Inferior parietal cortex (tissue), 1 donor: Measurements from ENCODE around the gene SPATA20.

ENCODE experiments used
- DNase-seq: peaks from one replicate; pipeline ENCODE4 v3.0.0-alpha.2; 2016; ENCODE audit errors: extremely low spot score

SPATA20 gene

GRCh38 chr17:50577451-50577954 is 30.5 kb downstream of the SPATA20 start:
- DNase-seq = no peak

- DNase-seq = no peak
Measured at GRCh38 chr17:50578173-50578572, 31.2 kb downstream of the SPATA20 start.

DNA sequence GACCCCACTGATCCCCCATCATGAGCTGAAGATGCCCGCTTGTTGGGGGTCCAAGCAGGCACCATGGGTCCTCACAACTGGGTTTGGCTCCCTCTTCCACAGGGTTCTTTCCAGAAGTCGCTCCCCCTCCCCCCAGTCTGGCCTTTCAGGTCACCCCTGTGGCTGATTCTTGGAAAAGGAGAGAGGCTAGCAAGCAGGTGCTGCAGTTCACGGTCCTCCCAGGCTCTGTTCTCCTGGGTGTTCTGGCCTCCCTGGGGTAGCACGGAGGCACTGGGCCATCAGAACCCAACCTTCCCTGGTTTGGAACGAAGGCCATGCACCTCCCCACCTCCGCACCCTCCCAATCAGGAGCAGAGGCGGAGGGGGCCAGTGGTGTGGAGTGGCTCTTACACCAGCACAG is 32.4 kb downstream of the SPATA20 start:
- no peak for DNase-seq

DNA sequence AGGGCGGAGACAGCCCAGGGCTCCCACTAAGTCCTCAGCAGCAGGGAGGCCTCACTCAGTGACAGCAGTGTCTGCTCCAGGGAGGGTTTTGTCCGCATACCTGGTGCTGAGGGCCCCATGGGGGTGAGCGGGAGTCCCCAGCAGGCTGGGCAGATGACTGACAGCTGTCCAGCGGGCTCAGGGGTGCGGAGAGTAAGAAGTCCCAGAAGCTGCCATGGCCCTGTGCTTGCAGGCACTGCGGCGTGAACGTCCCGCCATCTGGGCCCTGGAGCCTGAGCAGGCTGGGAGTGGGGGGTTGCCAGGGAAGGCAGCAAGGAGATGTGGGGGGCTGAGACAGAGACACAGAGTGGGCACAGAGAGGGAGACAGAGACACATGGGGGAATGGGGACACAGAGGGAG is 33.7 kb downstream of the SPATA20 start:
- no peak for DNase-seq

- no peak for DNase-seq
Measured at GRCh38 chr17:50581316-50581715, 34.3 kb downstream of the SPATA20 start.

GRCh38 chr17:50582741-50583140 is 35.8 kb downstream of the SPATA20 start:
- DNase-seq = no peak

GRCh38 chr17:50583641-50584040 is 36.7 kb downstream of the SPATA20 start:
- no peak for DNase-seq

GRCh38 chr17:50584116-50584515 is 37.1 kb downstream of the SPATA20 start:
- no peak for DNase-seq

DNA sequence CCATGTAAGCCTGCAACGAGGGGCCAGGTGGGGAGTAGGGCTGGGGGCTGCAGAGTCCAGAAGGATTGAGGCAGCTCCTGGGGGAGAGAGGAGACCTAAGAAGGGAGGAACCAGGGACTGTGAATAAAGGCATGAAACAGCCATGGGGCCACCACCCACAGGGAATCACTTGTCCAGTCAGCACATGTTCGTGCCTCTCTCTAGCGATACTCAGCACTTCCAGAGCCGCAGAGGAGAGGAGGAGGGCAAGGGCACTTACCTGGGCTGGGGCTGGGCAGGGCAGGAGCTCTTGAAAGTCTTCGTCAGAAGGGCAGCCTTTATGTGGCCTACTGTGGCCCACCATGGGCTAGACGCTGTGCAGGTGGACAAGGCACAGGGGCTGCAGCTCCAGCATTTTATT is 37.8 kb downstream of the SPATA20 start:
- DNase-seq = no peak

GRCh38 chr17:50585346-50585745 is 38.4 kb downstream of the SPATA20 start:
- no peak for DNase-seq

- DNase-seq = no peak
Measured at GRCh38 chr17:50585891-50586290, 38.9 kb downstream of the SPATA20 start.

DNA sequence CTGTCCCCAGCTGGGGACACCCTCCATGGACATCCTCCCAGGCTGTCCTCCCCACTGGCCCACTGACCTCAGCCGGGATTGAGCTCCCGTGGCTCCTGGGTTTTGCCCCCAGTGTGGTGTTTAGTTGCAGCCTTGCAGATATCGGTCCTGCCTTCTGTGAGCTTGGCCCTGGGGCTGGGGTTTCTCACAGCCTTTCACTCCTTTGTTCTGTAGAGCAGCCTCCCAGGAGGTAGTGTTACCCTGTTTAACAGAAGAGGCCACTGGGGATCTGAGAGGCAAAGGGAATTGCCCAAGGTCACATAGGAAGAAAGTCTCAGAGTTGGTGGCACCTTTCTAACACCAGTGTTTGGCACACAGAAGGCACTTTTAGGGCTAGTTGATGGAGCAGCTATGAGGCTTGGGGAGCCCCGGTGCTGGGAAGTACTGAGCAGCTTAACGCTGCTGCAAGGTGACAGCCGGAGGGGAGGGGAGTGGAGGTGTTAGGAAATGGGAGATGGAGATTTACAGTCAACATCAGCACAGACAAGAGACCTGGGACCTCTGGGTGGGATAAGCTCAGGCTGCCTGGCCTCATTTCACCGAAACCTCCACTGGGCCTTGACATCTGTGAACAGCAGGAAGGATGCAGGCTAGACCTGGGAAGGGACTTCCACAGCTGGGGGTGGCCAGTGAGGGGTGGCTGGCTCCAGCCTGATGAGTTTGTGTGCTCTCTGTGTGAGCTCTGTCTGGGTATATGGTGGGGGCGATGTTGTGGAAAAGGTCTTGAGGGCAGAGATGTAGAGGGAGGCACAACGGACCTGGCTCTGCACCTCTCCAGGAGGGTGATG is 39.7 kb downstream of the SPATA20 start:
- DNase-seq = no peak

DNA sequence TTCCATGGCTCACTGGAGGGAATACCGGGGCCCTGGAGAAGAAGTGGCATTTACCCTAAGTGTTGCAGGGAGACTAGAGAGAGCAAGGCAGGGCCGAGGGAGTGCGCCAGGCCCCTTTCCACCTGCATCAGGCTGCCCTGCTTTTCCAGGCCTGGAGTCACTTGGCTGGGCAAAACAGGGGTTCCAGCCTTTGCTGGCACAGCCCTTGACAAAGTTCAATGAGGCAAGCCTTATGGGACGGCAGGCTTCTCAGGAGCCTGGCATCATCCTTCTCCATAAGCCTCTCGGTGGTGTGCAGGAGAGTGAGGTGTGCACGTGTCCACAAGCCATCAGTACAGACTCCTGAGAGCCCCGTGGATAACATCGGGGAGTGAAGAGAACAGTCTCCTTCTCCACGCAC is 40.6 kb downstream of the SPATA20 start:
- no peak for DNase-seq

DNA sequence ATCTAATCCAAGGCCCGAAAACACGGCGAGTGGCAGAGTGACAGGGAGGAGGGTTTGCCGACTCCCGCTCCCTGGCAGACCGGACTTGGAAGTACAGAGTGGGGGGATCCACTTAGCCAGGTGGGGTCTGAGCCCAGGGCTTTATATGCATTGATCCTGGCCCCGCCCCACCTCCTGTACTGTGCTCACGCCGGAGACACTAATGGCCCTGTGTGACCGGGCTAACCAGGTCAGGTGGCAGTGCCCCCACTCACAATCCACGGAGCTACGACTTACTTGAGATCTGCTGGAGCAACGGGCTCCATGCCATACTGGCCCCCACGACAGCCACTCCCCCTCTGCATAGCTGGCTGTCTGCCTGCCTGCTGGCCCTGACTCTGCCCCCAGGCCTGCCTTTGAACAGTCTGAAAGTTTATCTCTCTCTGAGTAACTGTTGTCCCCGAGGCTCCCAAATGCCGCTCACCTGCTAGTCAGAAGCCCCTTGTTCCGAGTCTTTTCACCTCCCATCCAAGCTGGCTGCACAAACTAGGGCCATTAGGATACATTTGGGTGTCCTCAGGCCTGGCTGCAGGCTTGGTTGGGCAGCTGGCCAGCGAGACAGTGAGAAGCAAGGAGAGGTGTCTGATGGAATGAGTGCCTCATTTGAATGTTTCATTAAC is 41.5 kb downstream of the SPATA20 start:
- DNase-seq = no peak

DNA sequence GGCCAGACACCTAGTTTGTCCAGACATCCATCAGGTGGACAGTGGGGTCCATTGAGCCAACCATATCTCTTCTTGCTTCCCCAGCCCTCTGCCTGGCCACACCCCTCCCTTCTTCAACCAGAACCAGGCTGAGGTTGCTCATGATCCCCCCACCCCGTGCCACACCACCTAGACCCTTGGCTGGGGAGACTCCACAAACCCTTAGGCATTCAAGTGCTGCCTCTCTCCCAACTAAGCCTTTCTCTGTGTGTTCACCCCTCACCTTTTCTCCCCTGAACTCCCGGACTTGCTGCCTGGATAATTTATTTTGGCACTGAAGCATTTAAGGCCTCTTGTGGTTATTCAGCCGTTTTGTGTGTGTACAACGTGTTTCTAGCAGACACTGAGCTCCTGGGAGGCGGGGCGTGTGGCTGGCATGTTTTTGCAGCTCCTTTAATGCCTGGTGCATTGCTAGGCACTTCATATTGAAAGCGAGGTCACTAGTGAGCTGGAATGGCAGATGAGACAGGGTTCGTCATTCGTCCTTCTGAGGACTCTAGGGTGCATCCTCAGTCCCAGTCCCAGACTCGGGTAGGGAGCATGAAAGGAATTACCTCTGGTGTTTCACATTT is 42.2 kb downstream of the SPATA20 start:
- DNase-seq = no peak

GRCh38 chr17:50590946-50591737 is 44.2 kb downstream of the SPATA20 start:
- no peak for DNase-seq

DNA sequence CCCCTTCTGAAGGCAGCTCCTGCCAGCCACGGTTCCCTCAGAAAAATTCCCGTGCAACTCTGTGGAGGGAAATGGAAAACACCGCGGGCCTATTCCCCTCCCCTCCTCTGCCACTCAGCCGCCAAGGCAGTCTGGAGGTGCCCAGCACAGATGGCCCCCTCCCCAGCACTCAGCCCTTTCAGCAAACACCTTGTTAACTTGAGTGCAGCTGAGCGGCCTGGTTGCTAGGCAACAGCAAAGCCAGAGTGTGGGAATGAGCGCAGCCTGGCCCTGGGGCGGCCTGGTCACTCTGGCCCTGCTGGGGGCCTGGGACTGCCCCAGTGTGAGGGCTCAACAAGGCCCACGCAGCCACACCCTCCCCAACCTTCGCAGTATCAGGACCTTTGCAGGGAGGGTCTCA is 46.3 kb downstream of the SPATA20 start:
- DNase-seq = no peak

DNA sequence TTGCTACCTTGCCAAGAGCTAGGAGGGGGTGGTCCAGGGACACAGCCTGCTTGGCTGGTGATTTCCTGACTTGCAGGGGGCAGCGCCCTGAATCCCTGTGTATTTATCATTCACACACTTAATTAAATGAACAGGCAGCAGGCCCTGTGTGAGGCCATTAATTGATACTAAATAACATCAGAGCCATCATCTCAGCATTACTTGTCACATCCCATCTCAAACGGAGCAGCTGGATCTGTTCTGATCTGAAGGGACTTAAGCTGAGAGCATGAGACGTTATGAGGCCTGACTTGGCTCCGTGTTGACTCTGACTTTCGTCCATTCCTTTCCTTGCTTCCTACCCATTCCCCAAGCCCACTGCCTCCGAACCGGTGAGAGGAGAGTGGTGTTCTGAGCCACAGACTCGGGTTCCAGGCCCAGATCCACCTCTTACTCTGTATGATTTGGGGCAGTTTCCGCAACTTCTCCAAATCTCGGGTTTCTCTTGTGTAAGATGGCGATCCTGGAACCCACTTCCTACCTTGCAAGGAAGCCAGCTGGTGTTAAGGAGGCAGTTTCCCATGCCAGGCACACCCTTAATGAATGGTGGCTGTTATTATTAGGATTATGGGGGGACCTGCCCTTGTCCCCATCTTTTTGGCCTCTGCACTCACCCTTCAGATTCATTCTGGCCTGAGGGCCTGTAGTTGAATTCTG is 47.3 kb downstream of the SPATA20 start:
- no peak for DNase-seq

DNA sequence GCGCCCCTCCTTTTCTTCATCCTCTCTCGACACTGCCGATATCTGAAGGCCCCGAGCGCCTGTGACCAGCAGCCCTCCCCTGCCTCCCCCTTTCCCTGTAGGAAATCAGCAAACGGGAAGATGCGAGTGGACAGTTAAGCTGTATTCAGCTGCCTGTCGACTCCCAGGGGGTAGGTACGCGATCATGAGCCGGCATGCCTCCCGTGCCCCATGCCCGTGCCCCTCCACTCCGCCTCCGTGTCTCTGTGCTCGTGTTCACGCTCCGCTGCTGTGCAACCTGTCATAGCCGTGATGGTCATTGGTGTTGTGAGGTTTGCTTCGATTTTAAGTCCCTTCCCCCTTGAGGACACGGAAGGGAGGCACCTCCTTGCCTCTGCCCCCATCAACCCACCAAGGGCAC is 47.9 kb downstream of the SPATA20 start:
- no peak for DNase-seq

DNA sequence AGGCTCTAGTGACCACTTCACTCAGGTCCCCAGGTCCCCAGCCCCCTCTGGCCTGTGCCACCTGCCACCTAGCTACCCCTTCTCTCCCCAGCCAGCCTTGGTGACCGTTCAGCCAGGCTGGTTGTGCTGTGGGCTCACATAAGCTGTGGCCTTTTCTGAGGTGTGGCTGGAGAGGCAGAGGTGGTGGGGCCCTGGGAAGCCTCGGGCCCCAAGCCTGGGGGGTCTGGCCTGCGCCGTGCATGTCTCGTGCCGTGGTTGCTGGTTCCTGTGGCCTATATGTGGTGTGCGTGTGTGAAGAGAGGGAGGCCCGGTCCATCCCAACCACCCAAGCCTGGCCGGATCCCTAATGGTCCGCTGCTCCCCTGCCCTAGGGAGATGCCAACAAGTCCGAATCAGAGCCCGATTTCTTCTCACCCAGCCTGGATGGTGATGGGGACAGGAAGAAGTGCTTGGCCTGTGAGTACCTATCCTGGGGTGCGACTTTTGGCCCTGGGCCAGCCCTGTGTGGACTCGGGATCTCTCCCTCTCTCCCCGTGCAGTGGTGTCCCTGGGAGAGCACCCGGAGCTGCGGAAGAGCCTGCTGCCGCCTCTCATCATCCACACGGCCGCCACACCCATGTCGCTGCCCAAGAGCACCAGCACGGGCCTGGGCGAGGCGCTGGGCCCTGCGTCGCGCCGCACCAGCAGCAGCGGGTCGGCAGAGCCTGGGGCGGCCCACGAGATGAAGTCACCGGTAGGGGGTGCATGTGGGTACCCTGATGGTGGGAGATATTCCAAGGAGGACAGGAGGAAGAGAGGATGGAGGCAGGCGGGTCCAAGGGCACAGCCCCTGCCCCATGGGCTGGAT is 49.4 kb downstream of the SPATA20 start:
- DNase-seq = no peak
